GM10266 (cell line): ENCODE data around the gene POLR3A.

Source experiments
- DNase-seq: peaks from one replicate; pipeline ENCODE4 v3.0.0; 2012; ENCODE audit errors: extremely low spot score
- CTCF ChIP-seq: IDR thresholded peaks from 2 replicates; pipeline ENCODE4 v1.5.1; 2012; ENCODE audit warnings: mild to moderate bottlenecking, low read depth; ENCODE audit not compliant: control insufficient read depth, insufficient read depth; ENCODE audit errors: missing control alignments

Gene POLR3A

GRCh38 chr10:77962350-77963146, 66.8 kb downstream of the POLR3A start:
- no peak for TF ChIP-seq CTCF
- DNase-seq: no peak

GRCh38 chr10:77961668-77962067, 67.6 kb downstream of the POLR3A start:
- no peak for DNase-seq
- no peak for TF ChIP-seq CTCF

- TF ChIP-seq CTCF: no peak
- DNase-seq: no peak
These were observed 68.4 kb downstream of the POLR3A start for GRCh38 chr10:77960829-77961329.

- DNase-seq: no peak
- no peak for TF ChIP-seq CTCF
These were observed 69.3 kb downstream of the POLR3A start for GRCh38 chr10:77959887-77960455.

- no peak for TF ChIP-seq CTCF
- no peak for DNase-seq
These were observed 69.9 kb downstream of the POLR3A start for GRCh38 chr10:77959384-77959783.

- TF ChIP-seq CTCF: no peak
- no peak for DNase-seq
These were observed 74.2 kb downstream of the POLR3A start for GRCh38 chr10:77955136-77955535.

- TF ChIP-seq CTCF: no peak
These were observed 80.1 kb downstream of the POLR3A start for GRCh38 chr10:77949167-77949566.

More at GRCh38 chr10:77949167-77949566, 80.1 kb downstream of the POLR3A start:
- DNase-seq: no peak
